ENCODE measurements around the gene UBTF.

- TF ChIP-seq, protein P1, sequence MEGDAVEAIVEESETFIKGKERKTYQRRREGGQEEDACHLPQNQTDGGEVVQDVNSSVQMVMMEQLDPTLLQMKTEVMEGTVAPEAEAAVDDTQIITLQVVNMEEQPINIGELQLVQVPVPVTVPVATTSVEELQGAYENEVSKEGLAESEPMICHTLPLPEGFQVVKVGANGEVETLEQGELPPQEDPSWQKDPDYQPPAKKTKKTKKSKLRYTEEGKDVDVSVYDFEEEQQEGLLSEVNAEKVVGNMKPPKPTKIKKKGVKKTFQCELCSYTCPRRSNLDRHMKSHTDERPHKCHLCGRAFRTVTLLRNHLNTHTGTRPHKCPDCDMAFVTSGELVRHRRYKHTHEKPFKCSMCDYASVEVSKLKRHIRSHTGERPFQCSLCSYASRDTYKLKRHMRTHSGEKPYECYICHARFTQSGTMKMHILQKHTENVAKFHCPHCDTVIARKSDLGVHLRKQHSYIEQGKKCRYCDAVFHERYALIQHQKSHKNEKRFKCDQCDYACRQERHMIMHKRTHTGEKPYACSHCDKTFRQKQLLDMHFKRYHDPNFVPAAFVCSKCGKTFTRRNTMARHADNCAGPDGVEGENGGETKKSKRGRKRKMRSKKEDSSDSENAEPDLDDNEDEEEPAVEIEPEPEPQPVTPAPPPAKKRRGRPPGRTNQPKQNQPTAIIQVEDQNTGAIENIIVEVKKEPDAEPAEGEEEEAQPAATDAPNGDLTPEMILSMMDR (IDR thresholded peaks at IDR 0.05) = no peak
- no peak for TF ChIP-seq POLR2A (IDR thresholded peaks at IDR 0.05)
Measured at GRCh38 chr17:44220213-44221083, 973 bp upstream of the UBTF start.

Measured in breast epithelium (tissue), 3 donors.